Stimulated activated CD8-positive, alpha-beta memory T cell treated with anti-CD3 and anti-CD28 coated beads, Interleukin-7, amount 100 ng/mL, for 1 hour (primary cell): ENCODE data around the gene THBS1.
A peak's percentile ranks its signal among the peaks of the same experiment; 100 is the strongest.

Experiments
- DNase-seq, 2 donors: peaks; one replicate each; pipeline ENCODE4 v3.0.0-alpha.2; 2020; ENCODE audit warnings: low read depth in 2 of 2

Gene THBS1

DNA sequence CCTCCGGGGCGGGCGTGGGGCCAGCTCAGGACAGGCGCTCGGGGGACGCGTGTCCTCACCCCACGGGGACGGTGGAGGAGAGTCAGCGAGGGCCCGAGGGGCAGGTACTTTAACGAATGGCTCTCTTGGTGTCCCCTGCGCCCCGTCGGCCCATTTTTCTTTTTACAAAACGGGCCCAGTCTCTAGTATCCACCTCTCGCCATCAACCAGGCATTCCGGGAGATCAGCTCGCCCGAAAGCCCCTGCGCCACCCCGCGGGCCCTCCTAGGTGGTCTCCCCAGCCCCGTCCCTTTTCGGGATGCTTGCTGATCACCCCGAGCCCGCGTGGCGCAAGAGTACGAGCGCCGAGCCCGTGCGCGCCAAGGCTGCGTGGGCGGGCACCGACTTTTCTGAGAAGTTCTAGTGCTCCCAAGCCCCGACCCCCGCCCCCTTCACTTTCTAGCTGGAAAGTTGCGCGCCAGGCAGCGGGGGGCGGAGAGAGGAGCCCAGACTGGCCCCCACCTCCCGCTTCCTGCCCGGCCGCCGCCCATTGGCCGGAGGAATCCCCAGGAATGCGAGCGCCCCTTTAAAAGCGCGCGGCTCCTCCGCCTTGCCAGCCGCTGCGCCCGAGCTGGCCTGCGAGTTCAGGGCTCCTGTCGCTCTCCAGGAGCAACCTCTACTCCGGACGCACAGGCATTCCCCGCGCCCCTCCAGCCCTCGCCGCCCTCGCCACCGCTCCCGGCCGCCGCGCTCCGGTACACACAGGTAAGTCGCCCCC is at the start of gene THBS1:
Gene THBS1, plus strand, starts transcription at position 595 of the 757 bp plus-strand sequence. CDS start 779 bp downstream, outside the sequence.
- peak in 1 of 2 donors; percentile 9 for DNase-seq

DNA sequence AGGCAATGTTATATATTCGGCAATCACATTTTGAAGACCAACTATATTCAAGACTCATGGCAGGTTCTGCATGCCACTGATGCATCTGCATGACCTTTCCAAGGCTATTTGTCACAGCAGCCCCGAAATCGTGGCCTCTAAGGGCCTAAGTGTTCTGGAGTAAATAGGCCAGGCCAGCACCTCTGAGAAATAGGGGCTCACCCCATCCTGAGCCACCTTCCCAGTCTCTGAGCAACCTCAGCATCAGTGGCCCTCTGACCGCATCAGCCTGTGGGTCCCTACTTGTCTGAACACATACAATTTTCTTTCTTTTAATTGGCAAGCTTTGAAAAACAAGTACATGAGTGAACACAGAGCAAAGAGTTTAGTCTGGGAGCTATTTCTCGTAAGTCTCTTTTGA is 45.9 kb upstream of the THBS1 start:
- no peak for DNase-seq

DNA sequence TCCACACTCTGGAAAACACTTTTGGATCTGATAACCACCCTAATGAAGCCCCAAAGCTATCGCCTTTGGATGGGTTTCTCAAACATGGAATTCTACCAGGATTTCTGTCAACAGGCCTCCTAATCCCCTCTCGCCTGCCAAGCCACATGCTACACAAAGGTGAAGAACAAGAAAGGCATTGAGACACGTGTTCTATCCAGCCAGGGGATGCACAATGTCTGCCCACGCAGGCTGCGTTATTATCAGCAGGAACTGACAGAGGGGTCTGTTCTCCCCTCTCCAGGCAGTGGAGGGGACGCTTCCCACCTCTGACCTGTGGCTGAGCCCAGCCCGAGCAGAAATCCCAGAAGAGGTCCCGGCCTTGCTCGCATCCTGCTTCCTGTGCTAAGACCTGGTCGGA is 45.4 kb upstream of the THBS1 start:
- no peak for DNase-seq

DNA sequence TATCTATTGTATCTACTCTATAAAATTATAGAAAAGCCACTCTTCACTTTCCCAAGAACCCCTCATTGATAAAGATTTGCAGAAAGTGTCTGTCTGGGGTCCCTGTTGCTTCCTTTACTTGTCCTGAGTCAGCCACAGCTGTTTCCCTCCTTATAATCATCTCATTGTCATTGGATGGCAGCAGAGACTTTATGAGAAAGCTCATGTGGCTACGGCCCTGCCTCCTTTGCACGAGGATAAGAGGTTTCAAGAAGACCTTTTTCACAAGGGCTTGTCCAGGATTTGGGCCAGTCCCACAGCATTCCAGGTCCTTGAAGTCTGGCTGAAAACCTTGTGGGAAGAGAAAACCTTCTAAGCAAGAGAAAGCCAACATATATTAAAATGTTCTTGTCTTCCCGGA is 41.9 kb upstream of the THBS1 start:
- DNase-seq = no peak

DNA sequence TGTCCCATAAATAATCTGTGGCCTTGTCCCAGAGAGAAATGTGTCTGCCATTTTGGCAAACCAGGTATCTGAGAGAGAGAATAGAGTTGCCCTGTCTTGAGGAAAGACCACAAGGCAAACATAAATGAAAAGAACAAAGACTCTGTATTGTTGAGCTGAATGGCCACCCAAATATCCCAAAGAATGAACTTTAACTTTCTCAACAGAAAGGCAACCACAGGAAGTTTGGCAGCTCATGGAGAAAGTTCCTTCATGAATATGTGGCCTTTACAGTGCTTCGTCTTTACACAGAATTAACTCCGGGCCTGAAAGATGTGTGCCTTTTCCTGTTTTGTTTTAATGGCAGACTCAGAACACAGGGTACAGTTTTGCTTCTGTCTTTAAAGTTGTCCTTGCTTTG is 41.4 kb upstream of the THBS1 start:
- DNase-seq = no peak

DNA sequence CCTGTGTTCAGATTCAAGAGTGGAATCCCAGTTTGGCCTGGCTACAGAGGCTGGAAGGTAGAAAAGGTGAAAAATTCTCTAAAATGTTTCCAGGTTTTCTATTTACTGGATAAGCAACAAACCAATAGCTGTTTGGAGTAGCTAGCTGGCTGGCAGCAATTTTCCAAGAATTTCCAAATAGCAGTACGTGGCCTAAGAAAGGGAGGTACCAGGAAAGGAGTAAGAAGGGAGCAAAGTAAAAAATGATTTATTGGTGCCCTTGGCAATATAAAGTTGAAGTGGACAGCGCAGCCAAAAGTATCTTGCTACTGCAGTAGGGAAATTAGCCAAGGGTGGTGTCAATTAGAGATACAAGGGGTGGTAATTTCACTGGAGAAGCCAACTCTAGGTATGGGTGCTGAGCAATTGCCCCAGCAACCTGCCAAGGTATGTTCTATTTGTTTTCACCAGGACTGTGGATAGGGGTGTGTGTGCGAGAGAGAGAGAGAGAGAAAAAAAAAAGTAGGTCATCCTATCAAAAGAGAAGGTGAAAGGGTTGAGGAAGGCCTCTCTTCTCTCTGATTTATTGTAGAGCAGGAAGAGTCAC is 40.8 kb upstream of the THBS1 start:
- DNase-seq = no peak

DNA sequence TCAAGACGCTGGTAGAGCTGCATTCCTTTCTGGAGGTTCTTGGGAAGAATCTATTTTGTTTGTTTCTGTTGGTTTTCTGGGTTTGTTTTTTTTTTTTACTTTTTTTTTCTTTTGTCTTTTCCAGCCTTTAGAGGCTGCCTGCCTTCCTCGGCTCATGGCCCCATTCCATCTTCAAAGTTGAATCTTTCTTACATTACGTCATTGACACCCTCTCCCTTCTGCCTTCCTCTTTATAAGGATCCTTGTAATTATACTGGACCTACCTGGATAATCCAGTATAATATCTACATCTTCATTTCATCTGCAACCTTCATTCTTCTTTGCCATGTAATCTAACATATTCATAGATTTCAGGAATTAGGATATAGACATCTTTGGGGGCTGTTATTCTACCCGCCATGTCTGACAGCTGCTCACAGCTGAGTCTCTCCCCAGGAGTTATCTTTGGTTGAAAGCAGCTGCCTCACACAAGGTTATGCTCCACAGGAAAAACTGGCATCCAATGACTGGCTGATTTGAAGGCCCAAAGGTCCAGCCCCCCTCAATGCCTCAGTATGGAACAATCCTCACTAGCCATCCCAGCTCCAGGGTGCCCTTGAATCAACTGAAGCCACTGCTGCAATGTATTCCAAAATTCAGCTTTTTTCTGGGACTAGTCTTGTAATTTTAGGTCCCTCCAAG is 38.4 kb upstream of the THBS1 start:
- DNase-seq = no peak

DNA sequence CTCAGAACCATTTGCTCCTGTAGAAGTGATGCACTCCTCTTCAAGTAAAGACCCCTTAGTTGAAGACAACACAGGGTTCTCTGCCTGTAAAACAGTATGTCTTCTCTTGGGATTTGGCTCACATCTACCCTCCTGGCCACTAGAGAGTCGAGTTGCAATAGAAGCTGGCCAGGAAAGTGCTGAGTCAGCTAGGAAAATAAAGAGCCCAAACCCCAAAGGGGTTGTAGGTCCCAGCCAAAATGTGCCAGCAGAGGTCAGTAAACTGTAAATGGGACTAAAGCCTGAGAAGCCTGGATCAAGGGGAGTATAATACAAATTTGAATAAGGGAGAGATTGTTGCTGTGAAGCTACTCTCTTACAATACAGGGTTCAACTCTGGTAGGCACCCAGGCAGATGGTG is 37.2 kb upstream of the THBS1 start:
- no peak for DNase-seq

DNA sequence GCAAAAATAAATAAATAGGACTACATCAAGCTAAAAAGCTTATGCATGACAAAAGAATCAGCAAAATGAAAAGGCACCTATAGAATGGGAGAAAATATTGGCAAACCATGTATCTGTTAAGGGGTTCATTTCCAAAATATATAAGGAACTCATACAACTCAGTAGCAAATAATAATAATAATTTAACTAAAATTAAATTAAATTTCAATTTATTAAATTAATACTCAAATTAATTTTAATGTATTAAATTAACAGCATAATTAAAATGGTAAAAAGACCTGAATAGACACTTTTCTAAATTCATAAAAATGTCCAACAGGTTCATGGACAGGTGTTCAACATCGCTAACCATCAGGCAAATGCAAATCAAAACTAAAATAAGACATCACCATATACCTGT is 34.0 kb upstream of the THBS1 start:
- DNase-seq = no peak

DNA sequence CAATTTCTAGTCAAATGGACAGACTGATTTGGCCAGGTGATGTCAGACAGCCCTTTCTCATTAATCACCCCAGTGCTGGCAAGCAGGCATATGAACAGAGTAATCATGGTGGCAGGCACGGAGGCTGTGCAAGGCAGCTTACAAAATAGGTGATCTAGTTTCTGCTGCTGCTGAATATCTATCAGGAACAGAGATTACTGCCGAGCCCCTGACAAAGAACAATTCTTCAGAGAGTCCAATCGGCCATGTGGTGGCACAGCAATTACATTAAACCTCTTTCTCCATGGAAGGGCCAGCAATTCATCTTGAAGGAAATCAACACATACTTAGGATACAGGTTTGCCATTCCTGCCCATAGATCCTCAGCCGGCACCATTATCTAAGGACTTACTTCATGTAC is 32.3 kb upstream of the THBS1 start:
- no peak for DNase-seq

DNA sequence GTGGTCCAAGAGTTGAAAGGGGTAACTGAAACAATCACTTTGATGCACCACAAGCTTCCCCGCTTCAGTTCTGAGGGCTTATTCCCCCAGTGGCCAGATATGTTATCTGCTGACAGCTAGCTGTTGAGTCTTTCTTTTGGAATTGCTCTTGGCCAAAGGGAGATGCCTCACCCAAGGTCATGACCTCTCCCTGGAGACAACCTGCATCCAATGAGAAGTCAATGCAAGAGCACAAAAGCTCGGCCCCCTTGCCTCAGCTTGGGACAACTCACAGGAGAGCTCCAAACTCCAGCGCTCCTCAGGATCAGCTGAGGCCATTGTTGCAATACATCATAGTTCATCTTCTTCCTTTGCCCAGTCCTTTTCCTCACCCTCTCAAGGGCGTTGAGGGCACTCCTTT is 31.0 kb upstream of the THBS1 start:
- no peak for DNase-seq

DNA sequence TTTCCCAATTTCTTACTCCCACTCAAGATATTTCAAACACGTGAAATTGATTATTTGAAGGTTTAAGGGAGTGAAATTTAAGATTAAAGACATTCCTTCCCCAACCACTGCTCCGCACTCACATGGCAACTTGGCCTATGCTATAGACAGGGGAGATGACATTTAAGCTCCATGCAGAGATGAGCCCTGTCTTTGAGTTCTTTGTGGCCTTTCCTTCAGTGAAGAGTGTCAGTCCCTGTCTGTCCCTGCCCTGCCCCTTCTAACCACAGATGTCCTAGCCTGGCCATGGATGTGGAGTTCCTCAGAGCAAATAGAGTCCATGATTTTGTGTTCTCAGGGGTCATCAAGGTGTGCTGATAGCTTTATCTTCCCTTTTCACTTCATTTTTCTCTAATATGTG is 29.4 kb upstream of the THBS1 start:
- DNase-seq = no peak

DNA sequence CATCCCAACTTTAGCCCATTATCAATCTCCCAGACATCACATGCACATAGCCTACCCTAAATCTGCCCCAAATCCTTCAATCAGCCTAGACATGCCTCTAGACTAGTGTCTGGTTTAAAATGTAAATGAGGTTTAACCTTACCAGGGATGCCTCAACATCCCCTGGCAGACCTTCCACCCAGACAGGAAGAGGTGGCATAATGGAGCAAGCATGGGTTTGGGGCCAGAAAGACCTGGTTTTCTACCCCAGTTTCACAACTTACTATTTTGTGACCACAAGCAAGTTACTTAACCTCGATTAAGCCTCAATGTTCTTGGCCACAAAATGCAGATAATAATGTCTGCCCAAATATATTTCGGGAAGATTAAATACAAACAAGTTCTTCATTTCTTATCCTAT is 28.3 kb upstream of the THBS1 start:
- no peak for DNase-seq

DNA sequence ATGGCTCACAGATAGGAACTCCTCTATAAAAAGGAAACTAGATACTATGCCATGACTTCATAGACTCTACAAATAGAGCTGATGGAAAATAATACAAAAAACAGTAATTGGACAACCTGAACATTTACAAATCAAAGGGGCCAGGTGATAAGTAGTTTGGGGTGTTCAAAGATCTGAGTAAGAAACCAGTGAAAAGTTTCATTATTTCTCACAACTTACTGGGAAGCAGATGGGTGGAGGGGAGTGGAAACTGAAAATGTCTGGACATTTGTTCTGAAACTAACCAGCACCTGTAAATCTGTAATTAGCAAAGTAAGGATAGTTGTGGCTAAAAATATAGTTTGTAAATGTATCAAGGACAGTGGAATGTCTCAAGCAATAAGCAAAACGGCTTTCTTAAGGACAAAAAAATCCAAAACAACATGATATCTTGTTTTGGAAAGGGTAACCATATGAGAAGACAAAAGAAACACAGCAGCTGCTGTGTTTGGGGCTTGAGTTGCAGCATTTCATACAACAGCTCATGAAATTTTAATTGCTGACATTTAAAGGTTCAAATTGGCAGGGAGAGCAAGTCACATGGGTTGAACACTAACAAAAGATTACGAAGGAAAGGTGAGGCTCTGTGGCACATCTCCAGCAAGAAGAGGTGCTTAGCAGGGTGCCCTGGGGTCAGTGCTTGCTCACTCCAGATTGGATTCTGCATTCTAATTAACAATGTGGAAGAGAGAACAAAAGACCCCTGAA is 26.8 kb upstream of the THBS1 start:
- no peak for DNase-seq

DNA sequence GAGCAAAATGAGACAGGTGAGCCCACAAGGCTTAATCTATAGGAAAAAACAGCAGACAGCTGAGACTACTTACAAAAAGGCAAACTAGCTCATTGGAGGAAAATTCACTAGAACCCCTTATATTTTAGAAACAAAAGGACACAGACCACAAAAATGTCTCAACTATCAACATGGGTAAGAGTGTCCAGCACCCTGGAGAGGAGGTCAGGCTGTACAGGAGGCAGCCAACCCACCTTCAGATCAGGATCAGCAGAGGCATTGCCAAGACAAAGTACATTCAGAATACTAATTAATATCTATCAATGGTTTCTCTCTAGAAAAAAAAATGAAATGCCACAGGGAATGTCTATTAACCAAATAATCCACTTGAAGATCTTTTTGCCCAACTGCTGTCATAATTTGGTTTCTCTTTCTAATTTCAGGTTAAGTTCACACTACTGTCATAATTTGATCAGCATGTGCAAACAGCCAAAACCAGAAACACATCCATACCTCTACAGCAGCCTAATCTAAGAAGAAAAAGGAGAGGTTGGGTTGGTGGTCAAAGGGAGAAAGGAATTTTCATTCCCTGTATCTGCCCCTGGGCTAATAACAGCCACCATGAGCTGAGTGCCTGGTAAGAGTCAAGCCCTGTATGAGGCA is 26.0 kb upstream of the THBS1 start:
- DNase-seq = no peak

DNA sequence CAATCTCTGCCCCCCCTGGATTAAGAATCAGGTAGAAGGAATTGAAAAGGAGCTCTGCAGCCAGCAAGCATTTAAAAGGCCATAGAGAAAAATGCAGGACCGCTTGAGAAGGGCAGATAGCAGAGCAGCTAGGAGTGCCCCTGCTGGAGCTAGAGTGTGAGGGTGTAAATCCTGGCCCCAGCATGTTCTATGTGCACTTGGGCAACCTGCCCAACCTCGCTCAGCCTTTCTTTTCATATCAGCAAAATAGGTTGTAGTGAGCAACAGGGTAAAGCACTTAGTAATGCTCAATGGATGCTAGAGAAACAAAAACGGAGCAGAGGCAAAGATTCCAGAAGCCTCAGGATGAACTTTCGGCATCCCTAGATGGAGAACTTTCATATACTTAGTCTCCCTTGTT is 25.0 kb upstream of the THBS1 start:
- DNase-seq = no peak

DNA sequence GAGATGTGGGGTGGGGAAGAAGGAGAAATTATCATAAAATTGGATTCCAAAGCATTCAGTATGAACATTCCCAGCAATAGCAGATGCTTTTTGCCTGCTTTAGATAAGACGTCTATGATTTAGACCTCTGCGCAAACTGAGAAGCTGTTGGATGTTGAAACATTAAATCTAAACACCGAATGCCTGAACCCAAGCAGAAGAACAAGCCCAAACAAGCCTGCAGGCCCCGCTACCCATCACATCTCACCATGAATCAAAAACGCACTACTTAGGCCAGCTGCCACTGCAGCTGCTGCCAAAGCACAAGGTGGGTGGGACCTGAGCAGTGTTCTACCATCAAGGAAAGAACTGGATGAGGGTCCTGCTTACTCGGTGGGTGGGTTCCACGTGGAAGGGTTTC is 24.4 kb upstream of the THBS1 start:
- DNase-seq = no peak

DNA sequence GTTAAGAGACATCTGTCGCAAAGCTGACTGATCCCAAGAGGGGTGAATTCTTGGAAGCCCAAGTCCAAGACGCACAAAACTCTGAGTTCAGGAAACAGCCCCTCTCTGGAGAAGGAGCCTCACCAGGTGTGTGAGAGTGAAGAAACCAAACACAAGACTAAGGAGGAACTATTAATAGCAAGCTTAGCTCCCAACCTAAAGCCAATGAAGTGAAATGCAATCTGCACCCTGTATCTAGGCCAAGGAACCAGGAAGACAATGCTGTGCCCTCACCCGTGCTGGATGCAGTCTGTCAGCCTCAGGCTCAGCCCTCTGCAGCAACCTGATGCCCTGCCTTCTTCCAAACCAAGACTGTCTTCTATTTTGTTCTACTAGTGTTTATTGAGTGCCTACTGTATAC is 22.5 kb upstream of the THBS1 start:
- no peak for DNase-seq

DNA sequence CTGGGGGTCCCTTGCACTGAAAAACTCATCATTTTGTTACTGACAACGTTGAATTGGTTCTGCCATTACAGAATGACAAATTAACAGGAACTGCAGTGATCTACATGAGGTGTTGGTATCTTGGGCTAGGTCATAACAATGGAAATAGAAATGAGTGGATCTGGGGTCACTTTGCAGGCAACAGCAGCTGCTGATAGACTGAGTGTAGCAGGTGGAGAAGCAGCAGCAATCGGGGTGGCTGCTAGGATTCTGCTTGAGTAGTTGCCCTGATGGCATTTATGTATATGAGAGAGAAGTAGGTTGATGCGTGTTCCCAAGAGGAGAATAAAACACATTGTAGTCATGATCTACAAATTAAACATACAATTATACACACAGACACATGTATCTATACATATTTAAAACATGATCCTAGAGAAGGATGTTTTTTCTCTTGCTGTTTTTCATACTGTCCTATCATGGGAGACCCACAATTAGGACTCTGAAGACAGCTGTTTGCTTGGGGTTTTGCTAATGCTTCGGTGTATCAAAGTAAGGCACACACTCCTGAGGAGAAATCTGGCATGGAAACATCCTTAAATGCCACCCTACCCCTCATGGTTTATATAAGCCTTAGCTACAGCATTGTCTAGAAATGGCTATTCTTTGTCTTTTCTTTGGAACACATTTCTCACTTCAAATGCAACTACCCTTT is 15.8 kb upstream of the THBS1 start:
- DNase-seq = no peak

DNA sequence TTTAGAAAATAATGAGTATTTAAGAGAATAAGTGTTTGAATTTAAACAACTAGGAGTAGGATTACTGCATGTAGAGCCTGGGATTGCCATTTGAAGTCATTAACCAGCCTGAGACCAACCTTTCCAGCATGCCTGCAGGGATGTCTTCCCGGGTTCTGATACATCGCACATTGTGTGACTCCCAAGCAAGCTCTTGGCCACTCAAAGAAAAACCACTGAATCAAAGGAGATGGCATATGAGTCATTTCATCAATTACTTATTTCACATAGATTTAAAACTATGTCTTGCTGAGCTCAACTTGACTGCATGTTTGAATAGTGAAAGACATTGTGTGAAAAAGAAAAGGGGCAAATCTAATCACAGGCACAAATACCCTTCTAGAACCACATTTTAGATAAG is 15.0 kb upstream of the THBS1 start:
- no peak for DNase-seq

DNA sequence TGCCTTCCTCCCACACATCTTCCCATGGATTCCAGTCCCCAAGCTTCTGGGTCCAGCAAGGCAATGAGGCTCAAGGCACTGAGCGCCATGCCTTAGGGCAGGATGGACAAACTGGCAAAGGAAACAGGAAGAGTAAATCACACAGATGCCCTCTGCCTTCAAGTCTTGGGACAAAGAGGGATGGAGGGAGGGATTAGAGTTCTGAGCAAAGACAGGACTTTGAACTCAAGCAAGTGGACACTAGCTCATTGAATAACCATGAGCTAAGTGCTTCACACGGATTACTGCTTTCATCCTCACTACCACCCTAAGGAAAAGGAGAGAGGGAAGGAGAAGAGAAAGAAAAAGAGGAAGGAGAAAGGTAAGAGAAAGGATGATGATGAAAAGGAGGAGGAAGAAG is 7.6 kb upstream of the THBS1 start:
- no peak for DNase-seq
